Tibial artery (tissue), 4 donors: ENCODE data around the gene SDHA.

Source experiments
- DNase-seq, 2 donors: peaks; one replicate each; pipeline ENCODE4 v3.0.0-alpha.2; 2019
- H3K27ac ChIP-seq, 2 donors: fragments of 200-600 bp; sonication (generic) in 1 of 2; 1 replicate in 1 of 2; 2 replicates in 1 of 2; pipeline ENCODE4 v1.5.1; 2018 to 2019; ENCODE audit warnings: mild to moderate bottlenecking in 1 of 2
- H3K27me3 ChIP-seq, 2 donors: fragments of 200-600 bp; sonication (generic) in 1 of 2; one replicate each; pipeline versions ENCODE4 v1.5.1 to v1.6.0; 2016 to 2019
- H3K36me3 ChIP-seq, 3 donors: fragments of 200-600 bp; sonication (generic) in 2 of 3; one replicate each; pipeline ENCODE4 v1.5.1; 2016 to 2019; ENCODE audit warnings: mild to moderate bottlenecking in 2 of 3
- H3K4me1 ChIP-seq, 4 donors: fragments of 200-600 bp; sonication (generic) in 2 of 4; 1 replicate in 3 of 4; 2 replicates in 1 of 4; pipeline ENCODE4 v1.5.1; 2016 to 2019
- H3K4me3 ChIP-seq, 2 donors: fragments of 200-600 bp; sonication (generic) in 1 of 2; 1 replicate in 1 of 2; 2 replicates in 1 of 2; pipeline ENCODE4 v1.5.1; 2018 to 2019; ENCODE audit warnings: mild to moderate bottlenecking in 2 of 2
- H3K9me3 ChIP-seq, 3 donors: fragments of 200-600 bp; sonication (generic) in 1 of 3; one replicate each; pipeline ENCODE4 v1.5.1; 2016 to 2019
- CTCF ChIP-seq, 2 experiments: fragments of 200-600 bp in 1 of 2; fragments of 450-650 bp in 1 of 2; IDR thresholded peaks; one replicate each; pipeline ENCODE4 v1.5.1; 2017 to 2019; ENCODE audit warnings: antibody characterized with exemption in 2 of 2, mild to moderate bottlenecking in 1 of 2, moderate library complexity in 1 of 2
- intact Hi-C: fragments of 100-400 bp; cut with DNase I; formaldehyde crosslinking; loops from one replicate; pipeline ENCODE4 v1.15.0; 2023; ENCODE audit warnings: low total_unique reads

Gene SDHA

DNA sequence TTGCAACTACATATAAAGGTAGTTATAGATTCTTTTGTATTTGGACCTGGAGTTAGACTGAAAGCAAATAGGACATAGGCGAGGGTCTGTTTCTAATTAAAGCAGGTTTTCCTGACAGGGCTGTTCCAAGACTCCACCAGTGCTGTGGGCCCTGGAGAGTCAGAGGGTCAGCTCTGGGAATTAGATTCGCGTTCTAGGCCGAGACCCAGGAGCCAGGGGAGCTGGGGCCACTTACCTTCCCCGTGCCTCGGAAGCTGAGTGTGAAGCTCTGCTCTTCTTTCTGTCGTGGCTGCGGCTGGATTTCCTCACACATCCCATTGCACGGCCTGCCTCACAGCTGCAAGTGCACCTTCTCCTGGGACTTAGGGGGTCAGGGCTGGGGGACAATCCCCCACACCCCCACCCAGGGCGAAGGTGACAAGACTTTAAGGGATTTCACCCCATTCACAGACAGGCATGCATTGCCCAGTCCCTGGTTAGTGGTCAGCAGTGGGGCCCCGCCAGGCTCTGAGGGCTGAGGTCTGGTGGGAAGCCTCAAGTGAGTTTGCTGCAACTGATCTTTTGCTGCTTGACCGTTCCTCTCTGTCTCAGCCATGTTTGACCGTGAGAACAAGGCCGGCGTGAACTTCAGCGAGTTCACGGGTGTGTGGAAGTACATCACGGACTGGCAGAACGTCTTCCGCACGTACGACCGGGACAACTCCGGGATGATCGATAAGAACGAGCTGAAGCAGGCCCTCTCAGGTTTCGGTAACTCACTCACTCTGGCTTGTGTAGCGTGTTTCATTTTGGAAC is 88.1 kb downstream of the SDHA start:
- H3K4me3 ChIP-seq: no peak overlapping the region
- no peaks in the 10 kb centered on the region for H3K4me1 ChIP-seq
- H3K27ac ChIP-seq: no peak overlapping the region
- no peaks in the 10 kb centered on the region for H3K9me3 ChIP-seq
- H3K27me3 ChIP-seq: no peaks in the 10 kb centered on the region
- no peak for TF ChIP-seq CTCF (IDR thresholded peaks at IDR 0.05)
- peak in 1 of 2 donors; percentile 44 for DNase-seq
- H3K36me3 ChIP-seq: peaks cover 12 to 56% (median 24%) of the 10 kb centered on the region in 3 donors
- intact Hi-C loops: no loop called here
